HG03159 (cell line): ENCODE results near the gene EGFR.

Experiments used
- ATAC-seq: cut with Tn5 transposase; IDR thresholded peaks from one replicate; pipeline ENCODE4 v1.9.1; 2021; ENCODE audit warnings: mild to moderate bottlenecking, moderate library complexity; ENCODE audit not compliant: unreplicated experiment

Gene EGFR

GRCh38 chr7:55006499-55006898 is 12.3 kb upstream of the EGFR start:
- no peak for ATAC-seq

GRCh38 chr7:55013851-55014250 is 5.0 kb upstream of the EGFR start:
- ATAC-seq: no peak

GRCh38 chr7:55016061-55016745 is 2.6 kb upstream of the EGFR start:
- no peak for ATAC-seq

GRCh38 chr7:55016746-55017090 is 2.1 kb upstream of the EGFR start:
- no peak for ATAC-seq

- no peak for ATAC-seq
These were observed 976 bp upstream of the EGFR start for GRCh38 chr7:55017841-55018240.

GRCh38 chr7:55019191-55019690 is 424 bp downstream of the EGFR start:
- no peak for ATAC-seq

- ATAC-seq: no peak
These were observed 1.1 kb downstream of the EGFR start for GRCh38 chr7:55019691-55020465.

- ATAC-seq: no peak
These were observed 1.7 kb downstream of the EGFR start for GRCh38 chr7:55020466-55020871.

- ATAC-seq: no peak
These were observed 2.2 kb downstream of the EGFR start for GRCh38 chr7:55021053-55021452.

- no peak for ATAC-seq
These were observed 3.5 kb downstream of the EGFR start for GRCh38 chr7:55022002-55022985.

GRCh38 chr7:55023841-55024505 is 5.2 kb downstream of the EGFR start:
- ATAC-seq: no peak

- ATAC-seq: no peak
These were observed 6.0 kb downstream of the EGFR start for GRCh38 chr7:55024776-55025175.

- ATAC-seq: no peak
These were observed 7.4 kb downstream of the EGFR start for GRCh38 chr7:55026086-55026790.

GRCh38 chr7:55026867-55027490 is 8.2 kb downstream of the EGFR start:
- ATAC-seq: no peak

- no peak for ATAC-seq
These were observed 9.2 kb downstream of the EGFR start for GRCh38 chr7:55028011-55028410.

GRCh38 chr7:55030314-55030713 is 11.5 kb downstream of the EGFR start:
- ATAC-seq: no peak

- ATAC-seq: no peak
These were observed 12.3 kb downstream of the EGFR start for GRCh38 chr7:55031075-55031474.

- no peak for ATAC-seq
These were observed 13.4 kb downstream of the EGFR start for GRCh38 chr7:55032069-55032699.

- no peak for ATAC-seq
These were observed 14.5 kb downstream of the EGFR start for GRCh38 chr7:55033236-55033846.
